Sigmoid colon (tissue), 4 donors: ENCODE measurements around the gene PCNT.

Source experiments
- EP300 ChIP-seq, 4 donors: sonication (generic); formaldehyde crosslinking; IDR thresholded peaks; one replicate each; pipeline ENCODE4 v1.6.1; 2017; ENCODE audit warnings: antibody characterized with exemption in 4 of 4
- TF ChIP-seq, protein P1 (sequence below), 4 experiments: fragments of 450-650 bp in 3 of 4; fragments of 200-600 bp in 1 of 4; IDR thresholded peaks; one replicate each; pipeline ENCODE4 v1.5.1; 2016 to 2019; ENCODE audit warnings: antibody characterized with exemption in 4 of 4, mild to moderate bottlenecking in 3 of 4, moderate library complexity in 2 of 4

DNA sequence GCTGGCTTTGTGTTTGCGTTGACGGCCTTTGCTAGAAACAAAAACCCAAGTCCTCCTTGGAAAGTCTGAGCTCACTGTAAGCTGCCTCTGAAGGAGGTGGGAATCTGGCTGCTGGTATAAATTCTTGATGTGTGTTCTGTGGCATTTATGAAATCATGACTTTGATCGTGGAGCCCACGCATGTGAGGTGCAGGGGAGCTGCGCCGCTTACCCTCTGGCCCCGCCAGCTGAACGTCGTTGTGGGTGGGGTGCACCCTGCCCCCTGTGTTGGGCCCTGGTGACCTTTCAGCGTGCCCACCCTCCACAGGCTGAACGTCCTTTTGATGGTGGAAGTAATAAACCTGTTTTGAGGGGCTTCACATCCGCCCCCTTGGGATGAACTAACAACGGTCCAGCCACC is 113.6 kb downstream of the PCNT start:
- TF ChIP-seq, protein P1, sequence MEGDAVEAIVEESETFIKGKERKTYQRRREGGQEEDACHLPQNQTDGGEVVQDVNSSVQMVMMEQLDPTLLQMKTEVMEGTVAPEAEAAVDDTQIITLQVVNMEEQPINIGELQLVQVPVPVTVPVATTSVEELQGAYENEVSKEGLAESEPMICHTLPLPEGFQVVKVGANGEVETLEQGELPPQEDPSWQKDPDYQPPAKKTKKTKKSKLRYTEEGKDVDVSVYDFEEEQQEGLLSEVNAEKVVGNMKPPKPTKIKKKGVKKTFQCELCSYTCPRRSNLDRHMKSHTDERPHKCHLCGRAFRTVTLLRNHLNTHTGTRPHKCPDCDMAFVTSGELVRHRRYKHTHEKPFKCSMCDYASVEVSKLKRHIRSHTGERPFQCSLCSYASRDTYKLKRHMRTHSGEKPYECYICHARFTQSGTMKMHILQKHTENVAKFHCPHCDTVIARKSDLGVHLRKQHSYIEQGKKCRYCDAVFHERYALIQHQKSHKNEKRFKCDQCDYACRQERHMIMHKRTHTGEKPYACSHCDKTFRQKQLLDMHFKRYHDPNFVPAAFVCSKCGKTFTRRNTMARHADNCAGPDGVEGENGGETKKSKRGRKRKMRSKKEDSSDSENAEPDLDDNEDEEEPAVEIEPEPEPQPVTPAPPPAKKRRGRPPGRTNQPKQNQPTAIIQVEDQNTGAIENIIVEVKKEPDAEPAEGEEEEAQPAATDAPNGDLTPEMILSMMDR (IDR thresholded peaks at IDR 0.05), result no peak
- TF ChIP-seq EP300 (IDR thresholded peaks at IDR 0.05), result no peak
